ENCODE results near the gene FZR1.

Gene FZR1

GRCh38 chr19:3539756-3540118 lies 33.6 kb downstream of the FZR1 start:
- in situ Hi-C loops (cut with MboI; ENCODE audit: low sequenced_read_pairs), result no loop called here

GRCh38 chr19:3543150-3544057 lies 37.3 kb downstream of the FZR1 start:
- in situ Hi-C loops (cut with MboI; ENCODE audit: low sequenced_read_pairs), result no loop called here

- in situ Hi-C loops (cut with MboI; ENCODE audit: low sequenced_read_pairs), result no loop called here
Measured at GRCh38 chr19:3544058-3544376, 37.9 kb downstream of the FZR1 start.

GRCh38 chr19:3544742-3545668 lies 38.9 kb downstream of the FZR1 start:
- in situ Hi-C loops (cut with MboI; ENCODE audit: low sequenced_read_pairs), result no loop called here

GRCh38 chr19:3545669-3546034 lies 39.5 kb downstream of the FZR1 start:
- in situ Hi-C loops (cut with MboI; ENCODE audit: low sequenced_read_pairs), result no loop called here

GRCh38 chr19:3546119-3546518 lies 40.0 kb downstream of the FZR1 start:
- in situ Hi-C loops (cut with MboI; ENCODE audit: low sequenced_read_pairs), result no loop called here

GRCh38 chr19:3547301-3547731 lies 41.2 kb downstream of the FZR1 start:
- in situ Hi-C loops (cut with MboI; ENCODE audit: low sequenced_read_pairs), result no loop called here

GRCh38 chr19:3547767-3548282 lies 41.7 kb downstream of the FZR1 start:
- in situ Hi-C loops (cut with MboI; ENCODE audit: low sequenced_read_pairs), result no loop called here

- in situ Hi-C loops (cut with MboI; ENCODE audit: low sequenced_read_pairs), result no loop called here
Measured at GRCh38 chr19:3548606-3549005, 42.5 kb downstream of the FZR1 start.

GRCh38 chr19:3549816-3550215 lies 43.7 kb downstream of the FZR1 start:
- in situ Hi-C loops (cut with MboI; ENCODE audit: low sequenced_read_pairs), result no loop called here

GRCh38 chr19:3550947-3551791 lies 45.1 kb downstream of the FZR1 start:
- in situ Hi-C loops (cut with MboI; ENCODE audit: low sequenced_read_pairs), result no loop called here

- in situ Hi-C loops (cut with MboI; ENCODE audit: low sequenced_read_pairs), result no loop called here
Measured at GRCh38 chr19:3551792-3552095, 45.6 kb downstream of the FZR1 start.

GRCh38 chr19:3554254-3555083 lies 48.4 kb downstream of the FZR1 start:
- in situ Hi-C loops (cut with MboI; ENCODE audit: low sequenced_read_pairs), result no loop called here

- in situ Hi-C loops (cut with MboI; ENCODE audit: low sequenced_read_pairs), result no loop called here
Measured at GRCh38 chr19:3555653-3556422, 49.7 kb downstream of the FZR1 start.

GRCh38 chr19:3556423-3556977 lies 50.4 kb downstream of the FZR1 start:
- in situ Hi-C loops (cut with MboI; ENCODE audit: low sequenced_read_pairs), result no loop called here

GRCh38 chr19:3556978-3557460 lies 50.9 kb downstream of the FZR1 start:
- in situ Hi-C loops (cut with MboI; ENCODE audit: low sequenced_read_pairs), result no loop called here

- in situ Hi-C loops (cut with MboI; ENCODE audit: low sequenced_read_pairs), result no loop called here
Measured at GRCh38 chr19:3557461-3558248, 51.5 kb downstream of the FZR1 start, which contains the start of gene MFSD12. Gene MFSD12 (minus strand): TSS chr19:3557586. CDS start chr19:3557403, 183 bp downstream.

All from HL-60/S4 (cell line).